GM18951 (cell line): ENCODE data around the gene FA2H.

Source experiments
- POLR2A ChIP-seq: IDR thresholded peaks from 4 replicates; pipeline ENCODE4 v1.6.1; 2011; ENCODE audit warnings: mild to moderate bottlenecking; ENCODE audit not compliant: insufficient read length, insufficient read depth; ENCODE audit errors: extremely low read depth
- in situ Hi-C: fragments of 300-500 bp; cut with MboI; formaldehyde crosslinking; loops from one replicate; pipeline ENCODE4 v1.12.0; 2022; ENCODE audit warnings: low sequenced_read_pairs, mixed read lengths, inconsistent platforms; ENCODE audit not compliant: unreplicated experiment

The FA2H gene

DNA sequence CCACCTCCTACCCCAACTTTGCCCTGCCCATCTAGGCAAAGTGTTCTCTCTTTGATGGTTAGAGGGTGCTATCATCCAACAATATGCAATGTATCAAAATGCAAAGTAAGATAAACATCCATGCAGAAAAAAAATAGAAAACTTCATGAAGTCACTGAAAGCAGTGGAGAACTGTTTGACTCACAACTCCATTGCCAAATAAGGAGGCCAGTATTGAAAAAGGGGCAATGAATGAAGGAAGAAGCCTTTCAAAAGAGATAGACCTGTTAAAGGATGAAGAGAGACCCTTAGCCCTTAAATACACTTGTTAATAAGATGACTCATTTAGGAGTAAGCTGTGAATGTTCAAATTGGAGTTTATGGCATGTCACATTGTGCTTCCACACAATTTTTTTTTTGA is 13.0 kb downstream of the FA2H start:
- in situ Hi-C loops = no loop called here
- TF ChIP-seq POLR2A = no peak

DNA sequence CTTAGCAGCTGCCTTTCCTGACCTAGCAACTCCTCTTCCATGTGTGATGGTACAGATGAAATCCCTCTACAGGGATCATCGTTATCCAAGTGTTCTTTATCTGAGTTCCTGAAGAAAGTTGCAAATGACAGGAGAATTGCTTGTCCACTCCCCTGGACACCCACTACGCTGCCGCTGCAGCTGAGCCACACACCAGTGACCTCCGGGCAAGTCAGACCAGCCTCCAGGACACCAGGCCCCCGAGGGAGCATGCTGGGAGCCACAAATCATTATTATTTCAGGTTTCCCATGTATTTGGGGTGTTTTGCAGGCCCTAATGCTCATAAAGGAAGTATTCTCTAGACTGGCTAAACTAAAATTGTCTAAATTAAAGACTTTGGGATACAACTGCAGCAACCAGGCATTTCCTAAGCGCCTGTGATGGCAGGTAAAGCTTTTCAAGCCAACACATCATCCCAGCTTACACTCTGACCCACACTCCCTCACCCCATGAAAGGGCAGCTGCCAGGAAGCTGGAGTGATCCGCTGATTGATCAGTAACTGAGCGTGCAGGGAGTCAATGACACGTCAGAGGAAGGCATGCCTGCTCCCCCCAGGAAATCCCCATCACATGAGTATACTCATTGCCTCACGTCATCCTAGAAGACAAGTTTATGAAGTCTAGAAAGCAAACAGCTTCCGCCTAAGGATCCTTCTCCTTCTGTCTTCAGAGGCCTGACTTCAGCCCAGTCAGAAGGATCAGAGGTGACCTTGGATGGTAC is 14.4 kb downstream of the FA2H start:
- in situ Hi-C loops = no loop called here
- TF ChIP-seq POLR2A = no peak

DNA sequence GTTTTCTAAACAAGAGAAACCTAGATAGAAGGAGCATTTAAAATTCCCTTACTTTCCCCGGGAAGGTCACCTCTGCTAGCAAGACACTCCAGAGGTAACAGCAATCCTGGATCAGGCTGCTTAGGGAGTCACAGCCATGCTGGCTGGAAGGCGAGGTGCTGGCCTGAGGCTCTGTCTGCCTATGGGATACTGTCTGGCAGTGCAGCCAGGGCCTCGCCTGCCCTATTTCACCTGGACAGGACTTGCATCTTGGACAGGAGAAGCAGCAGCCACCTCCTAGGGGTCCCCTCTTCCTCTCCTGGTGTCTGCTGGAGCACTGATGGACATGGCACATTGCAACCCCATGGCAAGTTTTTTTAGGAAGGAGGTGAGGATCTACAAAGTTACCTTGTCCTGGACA is 15.1 kb downstream of the FA2H start:
- in situ Hi-C loops = no loop called here
- no peak for TF ChIP-seq POLR2A

DNA sequence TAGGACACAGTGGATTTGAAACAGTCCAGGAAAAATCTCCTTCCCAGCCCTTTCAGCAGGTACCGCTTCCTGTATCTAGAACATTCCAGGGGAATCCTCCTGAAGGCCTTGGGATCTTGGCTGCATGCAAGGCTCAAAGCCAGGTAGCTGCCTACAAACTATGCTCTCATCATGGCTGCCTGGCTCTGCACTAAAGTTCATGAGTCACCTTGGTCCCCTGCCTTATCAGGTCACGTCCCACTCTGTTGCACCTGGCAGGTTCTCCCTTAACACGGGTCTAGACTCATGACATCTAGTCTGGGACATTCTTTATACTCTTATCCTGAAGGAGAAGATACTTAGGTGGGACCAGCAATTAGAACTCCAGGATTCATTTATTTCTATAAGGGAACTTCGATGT is 15.8 kb downstream of the FA2H start:
- no peak for TF ChIP-seq POLR2A
- in situ Hi-C loops = no loop called here

DNA sequence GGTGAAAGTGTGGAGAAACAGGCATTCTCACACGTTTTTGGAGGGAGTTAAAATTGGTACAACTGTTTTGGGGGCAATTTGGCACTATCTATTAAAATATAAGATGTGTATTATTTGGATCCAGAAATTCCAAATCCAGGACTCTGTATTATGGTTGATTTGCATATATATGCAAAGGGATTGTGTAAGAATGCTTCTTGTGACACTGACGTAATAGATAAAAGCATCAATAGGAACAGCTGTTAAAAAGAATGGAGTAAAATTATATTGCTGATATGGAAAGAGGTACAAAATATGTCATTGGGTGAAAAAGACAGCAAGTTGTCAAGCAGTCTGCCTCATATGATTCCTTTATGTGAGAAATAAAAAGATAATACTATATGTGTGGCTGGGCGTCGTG is 17.3 kb downstream of the FA2H start:
- in situ Hi-C loops = no loop called here
- no peak for TF ChIP-seq POLR2A

DNA sequence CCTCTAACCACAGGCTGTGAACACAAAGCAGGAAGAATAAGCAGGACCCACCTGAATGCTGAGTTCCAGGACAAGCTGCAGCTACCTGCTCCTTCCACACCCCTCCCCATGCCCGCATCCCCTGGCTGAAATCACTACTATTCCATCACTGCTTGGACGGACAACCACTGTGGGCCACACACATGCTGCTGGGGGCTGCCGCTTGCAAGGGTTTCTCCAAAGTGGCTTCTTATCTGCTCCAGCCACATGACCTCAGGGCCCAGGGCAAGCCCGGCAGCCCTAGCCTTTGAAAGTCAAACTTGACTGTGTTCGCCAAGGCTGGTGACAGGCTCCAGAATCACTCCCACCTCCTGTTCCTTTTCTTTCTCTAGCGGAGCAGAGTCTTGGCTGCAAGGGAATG is 18.4 kb downstream of the FA2H start:
- in situ Hi-C loops = no loop called here
- TF ChIP-seq POLR2A = no peak

DNA sequence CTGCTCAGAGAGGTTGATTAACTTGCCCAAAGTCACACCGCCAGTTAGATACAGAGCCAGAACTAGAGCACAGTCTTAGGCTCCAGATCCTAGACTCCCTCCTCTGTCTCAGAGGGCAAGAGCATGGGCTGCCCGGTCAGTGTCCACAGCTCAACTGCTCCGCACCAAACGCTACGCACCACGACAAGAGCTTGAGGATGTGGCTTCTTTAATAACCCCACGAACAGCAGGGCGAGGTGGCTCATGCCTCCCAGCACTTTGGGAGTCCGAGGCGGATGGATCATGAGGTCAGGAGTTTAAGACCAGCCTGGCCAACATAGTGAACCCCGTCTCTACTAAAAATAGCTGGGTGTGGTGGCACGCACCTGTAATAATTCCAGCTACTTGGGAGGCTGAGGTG is 21.4 kb downstream of the FA2H start:
- in situ Hi-C loops = no loop called here
- TF ChIP-seq POLR2A = no peak

DNA sequence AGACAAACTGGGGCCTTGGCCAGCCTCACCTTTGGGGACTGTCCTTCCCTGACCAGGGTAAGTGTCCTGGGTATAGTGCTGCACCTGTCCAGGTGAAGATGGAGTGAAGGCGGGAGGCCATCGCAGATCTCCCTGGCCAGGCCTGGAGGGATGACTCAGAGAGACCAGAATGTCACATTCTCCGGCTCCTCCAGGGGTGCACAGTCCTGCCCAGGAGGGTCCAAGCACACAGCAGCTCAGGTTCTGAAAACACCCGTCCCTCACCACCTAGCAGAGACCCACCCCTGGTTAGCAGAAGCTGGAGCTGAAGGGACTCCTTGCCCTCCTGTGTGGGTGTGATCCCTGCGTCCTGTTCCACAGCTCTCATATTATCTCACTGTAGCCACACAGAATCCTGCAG is 21.9 kb downstream of the FA2H start:
- TF ChIP-seq POLR2A = no peak
- in situ Hi-C loops = no loop called here

DNA sequence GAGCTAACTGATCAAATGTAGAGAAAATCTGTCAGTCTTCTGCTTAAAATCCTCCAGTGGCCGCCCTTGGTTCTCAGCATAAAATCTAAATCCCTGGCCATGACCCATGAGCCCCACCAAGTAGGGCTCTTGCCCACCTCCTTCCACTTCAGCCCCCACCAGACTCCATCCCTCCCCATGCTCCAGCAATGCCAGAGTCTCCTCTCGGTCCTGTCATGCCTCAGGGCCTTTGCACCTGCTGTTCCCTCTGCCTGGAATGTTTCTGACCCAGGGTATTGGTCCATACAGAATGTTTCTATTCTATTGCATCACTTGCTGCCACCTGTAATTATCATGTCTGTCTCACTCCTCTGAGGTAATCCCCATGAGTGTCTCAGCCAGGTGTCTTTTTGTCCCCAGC is 22.4 kb downstream of the FA2H start:
- no peak for TF ChIP-seq POLR2A
- in situ Hi-C loops = no loop called here

DNA sequence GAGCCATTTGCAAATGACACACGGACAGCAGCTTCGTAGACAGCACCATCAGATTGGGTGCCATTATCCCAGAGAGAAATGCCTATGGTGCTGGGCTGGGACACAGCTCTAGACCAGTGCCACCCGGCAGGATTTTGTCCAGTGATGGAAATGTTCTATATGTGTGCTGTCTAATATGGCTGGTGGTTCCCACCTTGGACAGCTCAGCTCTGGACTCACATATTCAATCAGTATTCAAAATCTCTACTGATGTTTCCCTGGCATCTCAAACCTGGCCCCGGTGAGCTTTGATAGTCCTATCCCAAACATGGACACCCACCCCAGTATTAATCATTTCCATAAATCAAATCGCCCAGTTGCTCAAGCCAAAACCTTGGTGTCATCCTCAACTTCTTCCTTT is 23.0 kb downstream of the FA2H start:
- TF ChIP-seq POLR2A = no peak
- in situ Hi-C loops = no loop called here

DNA sequence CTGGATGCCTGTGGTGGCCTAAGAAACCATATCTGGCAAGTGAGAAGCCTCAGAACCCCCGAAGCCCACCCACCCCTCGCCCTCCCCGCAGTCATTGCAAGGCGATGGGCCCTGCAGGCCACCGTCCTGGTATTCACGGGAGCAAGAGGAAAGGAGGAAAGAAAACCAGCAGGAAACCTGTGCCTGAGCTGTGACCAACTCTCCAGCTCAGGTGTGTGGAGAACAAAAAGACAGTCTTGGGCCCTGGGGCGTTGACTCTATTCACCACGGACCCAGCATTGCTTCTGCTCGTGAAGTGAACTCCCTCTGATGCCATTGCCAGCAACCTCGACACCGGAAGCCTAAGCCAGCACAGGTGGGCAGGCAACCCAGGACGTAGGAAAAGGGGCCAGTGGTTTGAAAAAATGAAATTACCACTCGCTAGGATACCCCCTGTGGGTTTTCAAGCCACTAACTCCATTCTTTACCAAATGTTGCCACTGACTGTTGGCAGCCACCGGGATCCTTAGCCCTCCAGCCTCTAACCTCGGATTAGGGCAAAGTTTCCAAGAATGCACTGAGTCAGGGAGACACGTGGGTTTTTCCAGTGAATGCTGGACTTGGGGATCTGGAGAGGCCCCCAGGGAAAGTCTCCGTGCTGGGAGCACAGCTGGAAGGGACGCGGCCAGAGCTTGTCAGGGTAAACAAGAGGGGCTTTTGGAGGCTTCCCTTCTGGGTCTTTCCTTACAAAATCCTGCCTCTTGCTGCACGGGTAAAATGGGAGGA is 25.1 kb downstream of the FA2H start:
- in situ Hi-C loops = no loop called here

DNA sequence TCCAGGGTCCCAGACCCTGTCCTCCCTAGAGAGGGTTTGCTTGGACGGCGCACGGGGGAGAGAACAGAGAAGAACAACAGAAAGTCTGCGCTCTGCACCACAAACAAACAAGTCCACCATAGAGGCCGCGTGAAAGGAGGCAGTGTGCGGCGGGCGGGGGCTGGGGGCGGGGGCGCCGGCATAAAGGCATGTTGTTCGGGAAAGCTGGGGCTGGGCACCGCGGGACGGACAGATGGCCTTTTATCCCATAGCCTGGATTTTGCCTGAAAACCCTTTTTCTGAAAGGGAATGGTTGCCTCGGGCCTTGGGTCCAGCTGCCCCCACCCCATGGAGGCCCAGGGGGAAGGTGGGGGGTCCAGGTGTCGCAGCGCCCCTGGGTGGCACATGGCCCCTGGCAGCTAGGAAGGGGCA is 26.0 kb downstream of the FA2H start:
- in situ Hi-C loops = no loop called here

More for the DNA sequence above, 25.1 kb downstream of the FA2H start:
- TF ChIP-seq POLR2A = no peak

DNA sequence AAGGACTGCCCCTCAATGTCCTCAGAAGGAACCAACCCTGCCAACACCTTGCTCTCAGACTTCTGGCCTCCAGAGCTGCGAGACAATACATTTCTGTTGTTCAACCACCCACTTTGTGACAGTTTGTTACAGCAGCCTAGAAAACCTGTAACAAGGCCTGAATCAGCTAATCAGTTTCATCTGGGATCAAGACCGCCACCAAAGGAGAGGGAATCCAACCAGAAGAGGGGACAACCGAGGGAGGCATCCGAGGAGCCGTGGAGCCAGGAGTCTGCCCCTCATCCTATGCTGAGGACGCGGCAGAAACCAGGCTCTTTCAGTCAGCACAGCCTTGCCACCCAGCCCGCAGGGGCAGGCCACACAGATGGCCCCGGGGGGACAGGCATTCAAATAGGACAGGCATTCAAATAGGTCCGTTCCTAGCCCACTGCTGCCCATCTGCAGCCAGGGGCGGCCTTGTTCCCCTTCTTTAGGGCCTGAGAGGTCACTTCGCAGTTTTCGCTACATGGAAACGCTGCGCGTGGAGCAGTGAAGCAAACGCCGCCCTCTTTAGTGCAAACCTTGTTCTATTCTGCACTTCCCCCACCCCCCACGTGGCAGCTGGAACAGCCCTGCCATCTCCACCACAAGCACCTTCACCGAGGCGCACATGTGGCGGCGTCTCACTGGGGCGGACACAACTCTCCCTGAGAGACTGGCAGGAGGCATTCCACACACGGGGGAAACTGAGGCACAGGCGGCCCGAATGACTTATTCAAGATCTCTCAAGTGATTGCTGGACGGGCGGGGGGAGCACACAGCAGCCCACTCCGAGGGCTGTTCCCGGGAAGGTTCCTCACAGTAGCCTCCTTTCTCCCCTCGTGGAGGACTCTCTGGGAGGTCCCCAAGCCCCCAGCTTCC is 26.7 kb downstream of the FA2H start:
- TF ChIP-seq POLR2A = no peak
- in situ Hi-C loops = no loop called here

More for the DNA sequence above, 26.0 kb downstream of the FA2H start:
- no peak for TF ChIP-seq POLR2A

DNA sequence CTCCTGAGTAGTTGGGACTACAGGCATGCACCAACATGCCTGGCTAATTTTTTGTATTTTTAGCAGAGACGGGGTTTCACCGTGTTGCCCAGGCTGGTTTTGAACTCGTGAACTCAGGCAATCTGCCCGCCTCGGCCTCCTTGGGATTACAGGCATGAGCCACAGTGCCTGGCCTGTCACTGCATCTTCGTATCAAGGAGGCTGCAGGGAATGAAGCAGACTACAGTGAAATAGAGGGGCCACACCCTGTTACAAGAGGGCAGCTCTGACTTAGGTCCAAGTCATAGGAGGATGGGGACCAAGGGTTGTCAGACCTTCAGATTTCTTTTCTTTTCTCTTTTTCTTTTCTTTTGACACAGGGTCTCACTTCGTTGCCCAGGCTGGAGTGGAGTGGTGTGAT is 28.7 kb downstream of the FA2H start:
- TF ChIP-seq POLR2A = no peak
- in situ Hi-C loops = no loop called here
